ENCODE measurements around the gene GSE1. TPM values are rescaled to one million over a fixed set of nuclear protein-coding genes. Genes with fewer than 3 reads are reported as not detected.

GSE1 gene
- total and polyA plus RNA-seq, 4 donors = 3.9 to 111 (median 35.7) TPM

DNA sequence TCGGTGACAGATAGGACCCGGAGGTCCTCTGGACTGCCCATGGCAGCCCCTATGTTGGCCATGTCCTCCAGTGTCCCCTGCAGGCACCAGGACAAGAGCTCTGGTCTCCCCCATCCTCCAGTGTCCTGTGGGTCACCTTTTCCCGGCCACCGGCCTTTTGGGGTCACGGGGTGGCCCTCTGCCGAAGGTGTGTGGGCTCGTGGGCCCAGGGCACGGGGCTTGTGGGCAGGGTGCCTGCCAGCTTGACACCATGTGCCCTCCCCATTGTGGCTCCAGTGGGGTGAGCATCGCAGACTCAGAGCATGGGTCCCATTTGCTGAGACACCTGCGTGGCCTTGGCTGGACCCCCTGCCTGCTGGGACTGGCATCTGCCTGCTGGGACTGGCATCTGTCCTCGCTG is 18.1 kb downstream of the GSE1 start:
- Histone ChIP-seq H3K4me3 (ENCODE audit: low read length in 2 of 2) (no peak overlapping the region), H3K9me3 (ENCODE audit: control insufficient read depth, low read length) (no peaks in the 10 kb centered on the region), H3K36me3 (ENCODE audit: control insufficient read depth in 1 of 2, insufficient read depth in 2 of 2, low read length in 1 of 2) (no peaks in the 10 kb centered on the region), H3K27ac (ENCODE audit: low read depth in 1 of 2, low read length in 2 of 2) (no peak overlapping the region), H3K27me3 (ENCODE audit: control insufficient read depth in 1 of 2, insufficient read depth in 2 of 2, low read length in 1 of 2) (no peaks in the 10 kb centered on the region), H3K4me1 (ENCODE audit: control insufficient read depth in 1 of 2, insufficient read depth in 2 of 2, low read length in 2 of 2) (no peaks in the 10 kb centered on the region)
- WGBS, 2 donors = 95 to 96% methylated on average over 11 of the region's 11 CpGs
- DNase-seq (no peak), ATAC-seq (ENCODE audit: low FRiP score) (no peak)
- intact Hi-C loops (cut with DNase I) = no loop called here

- Histone ChIP-seq H3K36me3 (ENCODE audit: control insufficient read depth in 1 of 2, insufficient read depth in 2 of 2, low read length in 1 of 2) (no peaks in the 10 kb centered on the region), H3K4me3 (ENCODE audit: low read length in 2 of 2) (no peak overlapping the region), H3K4me1 (ENCODE audit: control insufficient read depth in 1 of 2, insufficient read depth in 2 of 2, low read length in 2 of 2) (no peaks in the 10 kb centered on the region), H3K27ac (ENCODE audit: low read depth in 1 of 2, low read length in 2 of 2) (no peak overlapping the region), H3K9me3 (ENCODE audit: control insufficient read depth, low read length) (no peaks in the 10 kb centered on the region), H3K27me3 (ENCODE audit: control insufficient read depth in 1 of 2, insufficient read depth in 2 of 2, low read length in 1 of 2) (no peaks in the 10 kb centered on the region)
- ATAC-seq (ENCODE audit: low FRiP score) (no peak), DNase-seq (no peak)
- intact Hi-C loops (cut with DNase I) = no loop called here
- 74 to 85% methylated on average over 22 to 27 of the region's 27 CpGs for WGBS, 2 donors
Measured at GRCh38 chr16:85631802-85632393, 18.8 kb downstream of the GSE1 start.

- Histone ChIP-seq H3K4me1 (ENCODE audit: control insufficient read depth in 1 of 2, insufficient read depth in 2 of 2, low read length in 2 of 2) (no peaks in the 10 kb centered on the region), H3K36me3 (ENCODE audit: control insufficient read depth in 1 of 2, insufficient read depth in 2 of 2, low read length in 1 of 2) (no peaks in the 10 kb centered on the region), H3K27ac (ENCODE audit: low read depth in 1 of 2, low read length in 2 of 2) (no peak overlapping the region), H3K9me3 (ENCODE audit: control insufficient read depth, low read length) (no peaks in the 10 kb centered on the region), H3K4me3 (ENCODE audit: low read length in 2 of 2) (no peak overlapping the region), H3K27me3 (ENCODE audit: control insufficient read depth in 1 of 2, insufficient read depth in 2 of 2, low read length in 1 of 2) (no peaks in the 10 kb centered on the region)
- DNase-seq (no peak), ATAC-seq (ENCODE audit: low FRiP score) (no peak)
- intact Hi-C loops (cut with DNase I) = no loop called here
- WGBS, 2 donors = 93 to 94% methylated on average over 34 to 35 of the region's 35 CpGs
Measured at GRCh38 chr16:85632709-85633437, 19.8 kb downstream of the GSE1 start.

DNA sequence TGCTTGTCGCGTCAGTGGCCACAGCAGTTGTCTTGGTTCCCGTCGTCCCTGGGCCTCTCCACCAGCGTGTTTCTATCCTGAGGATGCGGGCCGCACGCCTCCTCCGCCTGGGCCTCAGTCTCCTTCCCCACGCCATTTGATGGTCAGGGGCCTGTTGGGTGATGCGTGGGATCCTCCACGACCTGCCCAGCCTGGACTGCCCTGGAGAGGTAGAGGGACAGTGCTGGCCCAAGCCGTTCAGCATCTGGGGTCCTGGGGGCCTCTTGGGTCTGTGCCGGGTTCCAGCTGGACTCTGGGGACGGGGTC is 20.3 kb downstream of the GSE1 start:
- Histone ChIP-seq H3K9me3 (ENCODE audit: control insufficient read depth, low read length) (no peaks in the 10 kb centered on the region), H3K27ac (ENCODE audit: low read depth in 1 of 2, low read length in 2 of 2) (no peak overlapping the region), H3K4me3 (ENCODE audit: low read length in 2 of 2) (no peak overlapping the region), H3K27me3 (ENCODE audit: control insufficient read depth in 1 of 2, insufficient read depth in 2 of 2, low read length in 1 of 2) (no peaks in the 10 kb centered on the region), H3K4me1 (ENCODE audit: control insufficient read depth in 1 of 2, insufficient read depth in 2 of 2, low read length in 2 of 2) (no peaks in the 10 kb centered on the region), H3K36me3 (ENCODE audit: control insufficient read depth in 1 of 2, insufficient read depth in 2 of 2, low read length in 1 of 2) (no peaks in the 10 kb centered on the region)
- 93 to 97% methylated on average over 15 of the region's 15 CpGs for WGBS, 2 donors
- ATAC-seq (ENCODE audit: low FRiP score) (no peak), DNase-seq (no peak)
- intact Hi-C loops (cut with DNase I) = no loop called here

DNA sequence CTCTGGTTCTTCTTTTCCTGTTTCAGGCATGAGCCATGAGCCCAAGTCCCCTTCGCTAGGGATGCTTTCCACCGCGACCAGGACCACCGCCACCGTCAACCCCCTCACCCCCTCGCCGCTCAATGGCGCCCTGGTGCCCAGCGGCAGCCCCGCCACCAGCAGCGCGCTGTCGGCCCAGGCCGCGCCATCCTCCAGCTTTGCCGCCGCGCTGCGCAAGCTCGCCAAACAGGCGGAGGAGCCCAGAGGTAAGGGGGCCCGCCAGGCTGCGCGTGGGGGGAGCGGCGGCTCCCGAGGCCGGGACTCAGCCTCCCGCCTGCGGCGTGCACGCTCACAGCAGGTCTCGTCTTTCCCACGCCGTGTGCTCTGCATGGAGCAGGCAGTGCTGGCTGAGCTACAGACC is 20.8 kb downstream of the GSE1 start:
- no peak for ATAC-seq (ENCODE audit: low FRiP score)
- intact Hi-C loops (cut with DNase I) = no loop called here
- H3K27ac ChIP-seq (ENCODE audit: low read depth in 1 of 2, low read length in 2 of 2) = no peak overlapping the region
- no peaks in the 10 kb centered on the region for H3K4me1 ChIP-seq (ENCODE audit: control insufficient read depth in 1 of 2, insufficient read depth in 2 of 2, low read length in 2 of 2)
- DNase-seq = no peak
- H3K27me3 ChIP-seq (ENCODE audit: control insufficient read depth in 1 of 2, insufficient read depth in 2 of 2, low read length in 1 of 2) = no peaks in the 10 kb centered on the region
- 94 to 96% methylated on average over 29 to 35 of the region's 35 CpGs for WGBS, 2 donors
- H3K36me3 ChIP-seq (ENCODE audit: control insufficient read depth in 1 of 2, insufficient read depth in 2 of 2, low read length in 1 of 2) = no peaks in the 10 kb centered on the region
- no peaks in the 10 kb centered on the region for H3K9me3 ChIP-seq (ENCODE audit: control insufficient read depth, low read length)
- H3K4me3 ChIP-seq (ENCODE audit: low read length in 2 of 2) = no peak overlapping the region

GRCh38 chr16:85634747-85635544 is 21.8 kb downstream of the GSE1 start:
- Histone ChIP-seq H3K9me3 (ENCODE audit: control insufficient read depth, low read length) (no peaks in the 10 kb centered on the region), H3K4me3 (ENCODE audit: low read length in 2 of 2) (no peak overlapping the region), H3K36me3 (ENCODE audit: control insufficient read depth in 1 of 2, insufficient read depth in 2 of 2, low read length in 1 of 2) (no peaks in the 10 kb centered on the region), H3K4me1 (ENCODE audit: control insufficient read depth in 1 of 2, insufficient read depth in 2 of 2, low read length in 2 of 2) (no peaks in the 10 kb centered on the region), H3K27ac (ENCODE audit: low read depth in 1 of 2, low read length in 2 of 2) (no peak overlapping the region), H3K27me3 (ENCODE audit: control insufficient read depth in 1 of 2, insufficient read depth in 2 of 2, low read length in 1 of 2) (no peaks in the 10 kb centered on the region)
- WGBS, 2 donors = 82 to 89% methylated on average over 24 of the region's 24 CpGs
- ATAC-seq (ENCODE audit: low FRiP score) (no peak), DNase-seq (no peak)
- intact Hi-C loops (cut with DNase I) = no loop called here

GRCh38 chr16:85635545-85636140 is 22.5 kb downstream of the GSE1 start:
- intact Hi-C loops (cut with DNase I) = no loop called here
- Histone ChIP-seq H3K9me3 (ENCODE audit: control insufficient read depth, low read length) (no peaks in the 10 kb centered on the region), H3K27ac (ENCODE audit: low read depth in 1 of 2, low read length in 2 of 2) (no peak overlapping the region), H3K27me3 (ENCODE audit: control insufficient read depth in 1 of 2, insufficient read depth in 2 of 2, low read length in 1 of 2) (no peaks in the 10 kb centered on the region), H3K4me1 (ENCODE audit: control insufficient read depth in 1 of 2, insufficient read depth in 2 of 2, low read length in 2 of 2) (no peaks in the 10 kb centered on the region), H3K36me3 (ENCODE audit: control insufficient read depth in 1 of 2, insufficient read depth in 2 of 2, low read length in 1 of 2) (no peaks in the 10 kb centered on the region), H3K4me3 (ENCODE audit: low read length in 2 of 2) (no peak overlapping the region)
- 73 to 86% methylated on average over 26 of the region's 26 CpGs for WGBS, 2 donors
- DNase-seq = no peak
- ATAC-seq (ENCODE audit: low FRiP score) = no peak

GRCh38 chr16:85636234-85636812 is 23.2 kb downstream of the GSE1 start:
- Histone ChIP-seq H3K4me3 (ENCODE audit: low read length in 2 of 2) (no peak overlapping the region), H3K36me3 (ENCODE audit: control insufficient read depth in 1 of 2, insufficient read depth in 2 of 2, low read length in 1 of 2) (no peaks in the 10 kb centered on the region), H3K4me1 (ENCODE audit: control insufficient read depth in 1 of 2, insufficient read depth in 2 of 2, low read length in 2 of 2) (no peaks in the 10 kb centered on the region), H3K27me3 (ENCODE audit: control insufficient read depth in 1 of 2, insufficient read depth in 2 of 2, low read length in 1 of 2) (no peaks in the 10 kb centered on the region), H3K27ac (ENCODE audit: low read depth in 1 of 2, low read length in 2 of 2) (no peak overlapping the region), H3K9me3 (ENCODE audit: control insufficient read depth, low read length) (no peaks in the 10 kb centered on the region)
- intact Hi-C loops (cut with DNase I) = no loop called here
- 83 to 92% methylated on average over 27 of the region's 27 CpGs for whole genome bisulfite sequencing, 2 donors
- DNase-seq (no peak), ATAC-seq (ENCODE audit: low FRiP score) (no peak)

Measured in aorta (tissue), 5 donors.